Stimulated activated CD4-positive, alpha-beta T cell treated with anti-CD3 and anti-CD28 coated beads, Interleukin-1b, Interleukin-23, amount 100 ng/mL, for 48 hours (primary cell): ENCODE data around the gene GUSB.
"Not testable (repeated sequence)": the region's sequence is repeated elsewhere in the genome, so short reads cannot be mapped to it uniquely, and the experiment has no call there.

Experiments used
- DNase-seq: peaks from one replicate; pipeline ENCODE4 v3.0.0-alpha.2; 2020

Gene GUSB

GRCh38 chr7:65974876-65975275, 7.1 kb downstream of the GUSB start:
- no peak for DNase-seq

- no peak for DNase-seq
Observed at GRCh38 chr7:65974191-65974801, 7.7 kb downstream of the GUSB start.

GRCh38 chr7:65972976-65973375, 9.0 kb downstream of the GUSB start:
- no peak for DNase-seq

- DNase-seq, result no peak
Observed at GRCh38 chr7:65971021-65971420, 11.0 kb downstream of the GUSB start.

- no peak for DNase-seq
Observed at GRCh38 chr7:65968256-65969185, 13.5 kb downstream of the GUSB start.

GRCh38 chr7:65967361-65968155, 14.5 kb downstream of the GUSB start:
- DNase-seq, result no peak

GRCh38 chr7:65966146-65966545, 15.9 kb downstream of the GUSB start:
- no peak for DNase-seq

- not testable (repeated sequence) for DNase-seq
Observed at GRCh38 chr7:65964671-65965070, 17.3 kb downstream of the GUSB start.

- DNase-seq, result no peak
Observed at GRCh38 chr7:65962033-65962432, 20.0 kb downstream of the GUSB start.

GRCh38 chr7:65960351-65961074, 21.5 kb downstream of the GUSB start:
- no peak for DNase-seq

- no peak for DNase-seq
Observed at GRCh38 chr7:65955718-65956117, 26.3 kb downstream of the GUSB start.

- DNase-seq, result no peak
Observed at GRCh38 chr7:65953890-65954450, 28.0 kb downstream of the GUSB start.

- no peak for DNase-seq
Observed at GRCh38 chr7:65953001-65953720, 28.9 kb downstream of the GUSB start.

GRCh38 chr7:65951837-65952578, 30.0 kb downstream of the GUSB start:
- no peak for DNase-seq

- DNase-seq, result no peak
Observed at GRCh38 chr7:65946904-65947303, 35.1 kb downstream of the GUSB start.

- not testable (repeated sequence) for DNase-seq
Observed at GRCh38 chr7:65945787-65946186, 36.2 kb downstream of the GUSB start.

GRCh38 chr7:65938336-65938895, 43.6 kb downstream of the GUSB start:
- DNase-seq, result no peak

- DNase-seq, result no peak
Observed at GRCh38 chr7:65937296-65937695, 44.7 kb downstream of the GUSB start.

- DNase-seq, result no peak
Observed at GRCh38 chr7:65931685-65932084, 50.3 kb downstream of the GUSB start.
